ENCODE results near the gene GAMT. TPM values are rescaled to one million over a fixed set of nuclear protein-coding genes. Genes with fewer than 3 reads are reported as not detected.

Gene GAMT
- total and polyA plus RNA-seq, 2 donors (not counting 3 experiments of a cell fraction or from before 2014, with no cell fraction given): 22.1 to 36.9 TPM

- H3K4me2 ChIP-seq (ENCODE audit: insufficient read depth, low read length): no peak overlapping the region
- H3K27me3 ChIP-seq (ENCODE audit: control insufficient read depth in 2 of 2, insufficient read depth in 2 of 2, low read length in 2 of 2): peaks cover 27 to 39% of the 10 kb centered on the region in 2 experiments
- intact Hi-C loops (cut with micrococcal nuclease): no loop called here
- no peaks in the 10 kb centered on the region for H3K9me3 ChIP-seq (replicated peaks; ENCODE audit: control insufficient read depth, insufficient read depth, low read length)
- no peaks in the 10 kb centered on the region for H3K9me1 ChIP-seq (replicated peaks; ENCODE audit: control insufficient read depth, extremely low read depth, insufficient read depth, low read length)
- CTCF ChIA-PET: interaction anchor here (1.0 kb wide), 1 partner anchor 20 kb away, joined by 4 read pairs; no protein-coding TSS in a partner anchor
- H3K27ac ChIP-seq (ENCODE audit: insufficient read depth, low read depth, low read length): no peak overlapping the region
- FAIRE-seq (no peak), DNase-seq (ENCODE audit: low read depth, low spot score) (no peak)
- no peak overlapping the region for H2AFZ ChIP-seq (ENCODE audit: low read depth, low read length)
- H3K36me3 ChIP-seq (ENCODE audit: control insufficient read depth in 2 of 2, extremely low read depth in 1 of 2, insufficient read depth in 2 of 2, low read length in 2 of 2): peaks cover 3 to 5% of the 10 kb centered on the region in 2 experiments
- no peaks in the 10 kb centered on the region for H4K20me1 ChIP-seq (replicated peaks; ENCODE audit: control insufficient read depth, extremely low read depth, insufficient read depth, low read length)
- H3K9ac ChIP-seq (replicated peaks; ENCODE audit: extremely low read depth, insufficient read depth, low read length): no peak overlapping the region
- H3K4me3 ChIP-seq (replicated peaks in 1 of 3; ENCODE audit: insufficient read depth in 1 of 3, low read depth in 1 of 3, low read length in 3 of 3): no peak overlapping the region
- no TSS peak for BruUV-seq (replicated peaks)
- dilution Hi-C loops (cut with MboI; ENCODE audit: extremely low pct_ligation_motif_present, low sequenced_read_pairs): no loop called here
- POLR2A ChIA-PET: no interaction called here
- H3K4me1 ChIP-seq (ENCODE audit: control insufficient read depth, extremely low read depth, insufficient read depth, low read length): no peaks in the 10 kb centered on the region
- TF ChIP-seq EZH2 (IDR thresholded peaks at IDR 0.05; ENCODE audit: borderline replicate concordance, low read depth, low read length, severe bottlenecking) (peak; percentile 99), JUN (IDR thresholded peaks at IDR 0.05; ENCODE audit: borderline replicate concordance, insufficient read depth, insufficient read length, low read depth) (no peak)
- H3K79me2 ChIP-seq (ENCODE audit: control insufficient read depth, insufficient read depth, low read length): peaks cover 1% of the 10 kb centered on the region
Observed at GRCh38 chr19:1446713-1447481, 45.6 kb upstream of the GAMT start.

GRCh38 chr19:1445932-1446712, 44.8 kb upstream of the GAMT start:
- FAIRE-seq: no peak

More at GRCh38 chr19:1445932-1446712, 44.8 kb upstream of the GAMT start:
- no TSS peak for BruUV-seq (replicated peaks)
- ChIA-PET CTCF (interaction anchor here (1.0 to 3.3 kb wide), 5 partner anchors 8 to 26 kb away, joined by 4 to 28 read pairs (median 6); no protein-coding TSS in a partner anchor), POLR2A (no interaction called here)
- H3K27me3 ChIP-seq (ENCODE audit: control insufficient read depth in 2 of 2, insufficient read depth in 2 of 2, low read length in 2 of 2): peaks cover 22 to 39% of the 10 kb centered on the region in 2 experiments
- no peaks in the 10 kb centered on the region for H3K9me3 ChIP-seq (replicated peaks; ENCODE audit: control insufficient read depth, insufficient read depth, low read length)
- dilution Hi-C loops (cut with MboI; ENCODE audit: extremely low pct_ligation_motif_present, low sequenced_read_pairs): no loop called here
- intact Hi-C loops (cut with micrococcal nuclease): no loop called here
- H4K20me1 ChIP-seq (replicated peaks; ENCODE audit: control insufficient read depth, extremely low read depth, insufficient read depth, low read length): no peaks in the 10 kb centered on the region
- no peak for TF ChIP-seq MAX (IDR thresholded peaks at IDR 0.05; ENCODE audit: insufficient read depth, insufficient read length)
- no peak for TF ChIP-seq CTCF (IDR thresholded peaks at IDR 0.05; ENCODE audit: extremely low read depth in 1 of 2, insufficient read depth in 1 of 2, low read depth in 1 of 2, low read length in 2 of 2)
- no peak for TF ChIP-seq POLR2AphosphoS5 (IDR thresholded peaks at IDR 0.05; ENCODE audit: insufficient read depth, low read depth, low read length)
- no peak for TF ChIP-seq MYC (IDR thresholded peaks at IDR 0.05; ENCODE audit: low read depth, low read length)
- no peak for TF ChIP-seq EZH2 (IDR thresholded peaks at IDR 0.05; ENCODE audit: borderline replicate concordance, low read depth, low read length, severe bottlenecking)
- no peak for TF ChIP-seq GATA2 (IDR thresholded peaks at IDR 0.05; ENCODE audit: insufficient read depth, insufficient read length, low read depth, low read length)
- TF ChIP-seq POLR2A (IDR thresholded peaks at IDR 0.05; ENCODE audit: low read depth, low read length): no peak
- no peak for TF ChIP-seq FOS (IDR thresholded peaks at IDR 0.05; ENCODE audit: borderline replicate concordance, insufficient read depth, low read length)
- TF ChIP-seq JUN (IDR thresholded peaks at IDR 0.05; ENCODE audit: borderline replicate concordance, insufficient read depth, insufficient read length, low read depth): no peak
- H3K9me1 ChIP-seq (replicated peaks; ENCODE audit: control insufficient read depth, extremely low read depth, insufficient read depth, low read length): no peaks in the 10 kb centered on the region
- peaks cover 5% of the 10 kb centered on the region for H3K79me2 ChIP-seq (ENCODE audit: control insufficient read depth, insufficient read depth, low read length)
- no peak for DNase-seq (ENCODE audit: low read depth, low spot score)
- H3K36me3 ChIP-seq (ENCODE audit: control insufficient read depth in 2 of 2, extremely low read depth in 1 of 2, insufficient read depth in 2 of 2, low read length in 2 of 2): peaks cover 7 to 10% of the 10 kb centered on the region in 2 experiments
- H3K4me1 ChIP-seq (ENCODE audit: control insufficient read depth, extremely low read depth, insufficient read depth, low read length): no peaks in the 10 kb centered on the region
- H3K9ac ChIP-seq (replicated peaks; ENCODE audit: extremely low read depth, insufficient read depth, low read length): no peak overlapping the region
- no peak overlapping the region for H3K27ac ChIP-seq (ENCODE audit: insufficient read depth, low read depth, low read length)
- H3K4me2 ChIP-seq (ENCODE audit: insufficient read depth, low read length): no peak overlapping the region
- no peak overlapping the region for H2AFZ ChIP-seq (ENCODE audit: low read depth, low read length)
- no peak overlapping the region for H3K4me3 ChIP-seq (replicated peaks in 1 of 3; ENCODE audit: insufficient read depth in 1 of 3, low read depth in 1 of 3, low read length in 3 of 3)
